GM20000 (cell line): ENCODE results near the gene SNX3.
"Not testable (repeated sequence)": the region's sequence is repeated elsewhere in the genome, so short reads cannot be mapped to it uniquely, and the experiment has no call there.

ENCODE experiments used
- DNase-seq: peaks from one replicate; pipeline ENCODE4 v3.0.0; 2012; ENCODE audit warnings: low spot score
- CTCF ChIP-seq: IDR thresholded peaks from 2 replicates; pipeline ENCODE4 v1.5.1; 2012; ENCODE audit warnings: mild to moderate bottlenecking, control low read depth; ENCODE audit errors: extremely low read depth, missing control alignments

The SNX3 gene

GRCh38 chr6:108294297-108294726 is 33.5 kb upstream of the SNX3 start:
- no peak for TF ChIP-seq CTCF
- no peak for DNase-seq

GRCh38 chr6:108293527-108294296 is 32.9 kb upstream of the SNX3 start:
- no peak for TF ChIP-seq CTCF
- DNase-seq: no peak

GRCh38 chr6:108292561-108292960 is 31.7 kb upstream of the SNX3 start:
- DNase-seq: not testable (repeated sequence)

GRCh38 chr6:108291091-108291490 is 30.3 kb upstream of the SNX3 start:
- DNase-seq: no peak
- TF ChIP-seq CTCF: no peak

GRCh38 chr6:108288742-108289141 is 27.9 kb upstream of the SNX3 start:
- no peak for DNase-seq
- TF ChIP-seq CTCF: no peak

- TF ChIP-seq CTCF: no peak
- no peak for DNase-seq
These were observed 26.5 kb upstream of the SNX3 start for GRCh38 chr6:108287373-108287772.

- no peak for TF ChIP-seq CTCF
- DNase-seq: no peak
These were observed 25.5 kb upstream of the SNX3 start for GRCh38 chr6:108286366-108286765.

GRCh38 chr6:108285381-108285780 is 24.5 kb upstream of the SNX3 start:
- no peak for DNase-seq
- no peak for TF ChIP-seq CTCF
